A673 (cell line): ENCODE data around the gene PCYT1A. TPM values are rescaled to one million over a fixed set of nuclear protein-coding genes. Genes with fewer than 3 reads are reported as not detected.

Experiments
- BruUV-seq: library from RNA; stranded (reverse); fragments of 400-500 nt; replicated peaks from 2 replicates; lab custom pipeline; 2021; lab: Mats Ljungman, UMichigan
- CTCF ChIA-PET: fragments of 300-600 bp; sonication (Branson Sonifier 250); formaldehyde crosslinking; loops from one replicate; lab custom pipeline; 2022; ENCODE audit warnings: antibody characterized with exemption; lab: Charles Lee
- POLR2A ChIA-PET: fragments of 300-600 bp; sonication (Branson Sonifier 250); formaldehyde crosslinking; loops from one replicate; lab custom pipeline; 2022; ENCODE audit warnings: antibody characterized with exemption; ENCODE audit not compliant: low non-redundant PET; lab: Charles Lee
- DNase-seq: peaks from one replicate; pipeline ENCODE4 v3.0.0-alpha.2; 2015; ENCODE audit warnings: low spot score
- H3K27ac ChIP-seq: fragments of 200-600 bp; sonication (generic); 2 replicates; pipeline ENCODE4 v1.5.1; 2016; ENCODE audit warnings: mixed run types, low read depth, mild to moderate bottlenecking, mixed read lengths, antibody characterized with exemption, low read length; ENCODE audit not compliant: poor library complexity, severe bottlenecking
- H3K27me3 ChIP-seq: fragments of 200-600 bp; sonication (generic); replicated peaks from 2 replicates; pipeline ENCODE4 v1.6.1; 2017; ENCODE audit warnings: mixed run types, low read depth, mild to moderate bottlenecking, mixed read lengths, antibody characterized with exemption, low read length; ENCODE audit not compliant: insufficient read depth, poor library complexity
- H3K36me3 ChIP-seq: fragments of 200-600 bp; sonication (generic); 2 replicates; pipeline ENCODE4 v1.6.1; 2016; ENCODE audit warnings: mixed run types, mild to moderate bottlenecking, mixed read lengths, antibody characterized with exemption, low read length; ENCODE audit not compliant: insufficient read depth, poor library complexity, severe bottlenecking
- H3K4me1 ChIP-seq: fragments of 200-600 bp; sonication (generic); 2 replicates; pipeline ENCODE4 v1.6.1; 2017; ENCODE audit warnings: mixed run types, mild to moderate bottlenecking, mixed read lengths, antibody characterized with exemption, low read length; ENCODE audit not compliant: insufficient read depth, poor library complexity, severe bottlenecking
- H3K4me3 ChIP-seq: fragments of 200-600 bp; sonication (generic); 2 replicates; pipeline ENCODE4 v1.5.1; 2016; ENCODE audit warnings: low read depth, mixed run types, mild to moderate bottlenecking, mixed read lengths, low read length; ENCODE audit not compliant: poor library complexity, severe bottlenecking
- H3K9me3 ChIP-seq: fragments of 200-600 bp; sonication (generic); 2 replicates; pipeline ENCODE4 v1.6.1; 2016; ENCODE audit warnings: mixed run types, low read depth, mild to moderate bottlenecking, mixed read lengths, antibody characterized with exemption, low read length; ENCODE audit not compliant: poor library complexity, severe bottlenecking
- EZH2 ChIP-seq: fragments of 200-600 bp; sonication (generic); IDR thresholded peaks from 2 replicates; pipeline ENCODE4 v1.6.1; 2017; ENCODE audit warnings: borderline replicate concordance, low read depth, mild to moderate bottlenecking, mixed read lengths, antibody characterized with exemption, low read length; ENCODE audit not compliant: poor library complexity, severe bottlenecking
- intact Hi-C: fragments of 100-400 bp; cut with micrococcal nuclease; formaldehyde crosslinking; loops from one replicate; pipeline ENCODE4 v1.10.0; 2022; ENCODE audit not compliant: unreplicated experiment
- total RNA-seq: library from RNA; stranded (reverse); gene quantifications from 2 replicates; pipeline ENCODE4 v1.2.3, GENCODE V29; 2021
- TF ChIP-seq, protein P1 (sequence below): fragments of 300-800, 200-600 bp; sonication (generic); conservative IDR thresholded peaks from 2 replicates; pipeline ENCODE4 v1.5.1; 2017; ENCODE audit warnings: low read depth, mild to moderate bottlenecking, antibody characterized with exemption, low read length, moderate library complexity, mixed read lengths

The PCYT1A gene
- total RNA-seq, 1 experiment from 2014 or later, result 62.3 TPM

DNA sequence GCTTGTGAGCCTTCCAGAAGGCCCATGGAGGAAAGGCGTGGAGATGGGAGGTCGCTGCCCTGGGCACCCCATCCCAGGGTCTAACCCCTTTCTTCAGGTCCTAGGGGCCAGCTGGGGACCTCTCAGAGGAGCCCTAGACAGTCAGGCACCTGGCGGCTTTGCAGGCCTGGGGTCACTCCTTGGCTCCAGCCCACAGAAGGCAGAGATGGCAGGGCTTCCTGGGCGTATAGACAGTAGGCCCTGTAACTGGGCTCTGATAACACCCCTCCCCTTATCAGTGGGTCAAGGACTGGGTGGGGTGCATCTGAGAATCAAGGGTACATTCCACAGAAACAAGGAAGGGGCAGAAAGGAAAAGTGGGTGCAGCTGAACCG lies 93.0 kb downstream of the PCYT1A start:
- CTCF ChIA-PET, result no interaction called here
- no peak for DNase-seq
- POLR2A ChIA-PET, result no interaction called here
- Histone ChIP-seq H3K4me3 (no peak overlapping the region), H3K9me3 (no peaks in the 10 kb centered on the region), H3K27ac (no peak overlapping the region), H3K27me3 (no peaks in the 10 kb centered on the region), H3K36me3 (no peaks in the 10 kb centered on the region), H3K4me1 (no peaks in the 10 kb centered on the region)
- intact Hi-C loops, result no loop called here
- no TSS peak for BruUV-seq
- TF ChIP-seq EZH2, result no peak
- TF ChIP-seq, protein P1, sequence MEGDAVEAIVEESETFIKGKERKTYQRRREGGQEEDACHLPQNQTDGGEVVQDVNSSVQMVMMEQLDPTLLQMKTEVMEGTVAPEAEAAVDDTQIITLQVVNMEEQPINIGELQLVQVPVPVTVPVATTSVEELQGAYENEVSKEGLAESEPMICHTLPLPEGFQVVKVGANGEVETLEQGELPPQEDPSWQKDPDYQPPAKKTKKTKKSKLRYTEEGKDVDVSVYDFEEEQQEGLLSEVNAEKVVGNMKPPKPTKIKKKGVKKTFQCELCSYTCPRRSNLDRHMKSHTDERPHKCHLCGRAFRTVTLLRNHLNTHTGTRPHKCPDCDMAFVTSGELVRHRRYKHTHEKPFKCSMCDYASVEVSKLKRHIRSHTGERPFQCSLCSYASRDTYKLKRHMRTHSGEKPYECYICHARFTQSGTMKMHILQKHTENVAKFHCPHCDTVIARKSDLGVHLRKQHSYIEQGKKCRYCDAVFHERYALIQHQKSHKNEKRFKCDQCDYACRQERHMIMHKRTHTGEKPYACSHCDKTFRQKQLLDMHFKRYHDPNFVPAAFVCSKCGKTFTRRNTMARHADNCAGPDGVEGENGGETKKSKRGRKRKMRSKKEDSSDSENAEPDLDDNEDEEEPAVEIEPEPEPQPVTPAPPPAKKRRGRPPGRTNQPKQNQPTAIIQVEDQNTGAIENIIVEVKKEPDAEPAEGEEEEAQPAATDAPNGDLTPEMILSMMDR, result no peak

DNA sequence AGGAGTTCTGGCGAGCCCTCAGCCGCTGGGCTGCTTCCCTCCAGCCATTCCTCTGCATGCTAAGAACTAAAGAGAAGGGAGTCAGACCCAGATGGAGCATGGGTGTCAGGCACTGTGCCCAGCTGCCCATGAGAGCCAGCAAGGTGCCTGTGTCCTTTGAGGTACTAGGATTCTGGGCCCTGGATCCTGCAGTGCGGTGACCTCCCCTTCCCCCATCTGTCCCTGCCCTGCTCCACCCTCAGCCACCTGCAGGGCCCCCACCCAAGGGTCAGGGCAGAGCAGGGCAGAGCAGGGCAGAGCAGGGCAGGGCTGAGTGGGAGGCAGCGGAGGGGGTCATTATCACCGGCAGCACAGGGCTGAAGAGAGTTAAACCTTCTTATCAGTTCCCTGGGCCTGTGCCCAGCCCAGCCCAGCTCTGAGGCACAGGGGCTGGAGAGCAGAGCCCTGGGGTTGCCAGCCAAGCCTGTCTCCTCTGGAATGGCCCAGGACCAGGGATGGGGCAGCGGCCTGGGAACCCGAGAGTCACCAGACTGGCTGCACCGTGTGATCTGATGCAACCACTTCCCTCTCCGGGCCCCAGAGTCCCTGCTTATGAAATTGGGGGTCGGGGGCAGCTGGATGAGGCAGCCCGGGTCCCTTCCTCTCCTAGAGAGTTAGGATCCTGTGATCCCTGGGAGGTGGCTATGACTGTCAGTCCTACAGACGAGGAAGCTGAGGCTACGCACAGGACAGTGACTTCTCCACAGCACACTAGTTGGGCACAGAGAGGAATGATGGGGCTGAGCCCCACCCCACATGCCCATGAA lies 93.6 kb downstream of the PCYT1A start:
- H3K27me3 ChIP-seq, result no peaks in the 10 kb centered on the region
- TF ChIP-seq, protein P1, result no peak
- no peak for TF ChIP-seq EZH2
- no peak for DNase-seq
- H3K4me1 ChIP-seq, result no peaks in the 10 kb centered on the region
- no TSS peak for BruUV-seq
- H3K27ac ChIP-seq, result no peak overlapping the region
- H3K36me3 ChIP-seq, result no peaks in the 10 kb centered on the region
- no peaks in the 10 kb centered on the region for H3K9me3 ChIP-seq
- ChIA-PET POLR2A (no interaction called here), CTCF (no interaction called here)
- intact Hi-C loops, result no loop called here
- H3K4me3 ChIP-seq, result no peak overlapping the region

DNA sequence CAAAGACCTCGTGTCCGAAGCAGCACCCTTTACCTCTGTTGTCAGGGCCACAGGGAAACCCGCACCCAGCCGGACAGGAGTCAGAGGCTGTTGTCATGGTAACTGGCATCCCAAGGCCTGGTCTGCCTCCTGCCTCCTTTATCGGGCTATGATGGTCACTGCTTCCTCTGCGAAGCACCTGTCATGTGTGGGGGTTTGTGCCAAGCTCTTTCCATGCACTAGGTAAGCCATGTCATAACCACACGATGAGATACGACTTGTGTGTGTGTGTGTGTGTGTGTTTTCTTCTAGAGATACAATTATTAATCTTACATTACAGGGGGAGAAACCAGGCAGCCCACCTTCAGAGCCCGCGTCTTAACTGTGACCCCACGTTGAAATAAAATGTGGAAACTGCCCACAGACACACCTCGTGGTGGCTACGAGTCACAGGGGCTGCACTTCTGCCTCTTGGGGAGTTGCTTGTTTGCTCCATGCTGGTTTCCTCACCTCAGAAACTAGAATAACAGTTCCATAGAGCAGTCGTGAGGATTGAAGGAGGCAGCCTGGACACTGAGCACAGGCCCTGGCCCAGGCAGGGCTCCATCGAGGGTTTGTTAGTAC lies 94.3 kb downstream of the PCYT1A start:
- Histone ChIP-seq H3K27ac (no peak overlapping the region), H3K4me1 (no peaks in the 10 kb centered on the region), H3K36me3 (no peaks in the 10 kb centered on the region), H3K27me3 (no peaks in the 10 kb centered on the region), H3K9me3 (no peaks in the 10 kb centered on the region), H3K4me3 (no peak overlapping the region)
- POLR2A ChIA-PET, result no interaction called here
- CTCF ChIA-PET, result no interaction called here
- TF ChIP-seq EZH2, result no peak
- TF ChIP-seq, protein P1, result no peak
- no TSS peak for BruUV-seq
- intact Hi-C loops, result no loop called here
- DNase-seq, result no peak
